HG03139 (cell line): ENCODE measurements around the gene PEX5L.
"Not testable (repeated sequence)": the region's sequence is repeated elsewhere in the genome, so short reads cannot be mapped to it uniquely, and the experiment has no call there.

Experiments used
- ATAC-seq: cut with Tn5 transposase; IDR thresholded peaks from one replicate; pipeline ENCODE4 v1.9.1; 2021; ENCODE audit not compliant: unreplicated experiment

The PEX5L gene

DNA sequence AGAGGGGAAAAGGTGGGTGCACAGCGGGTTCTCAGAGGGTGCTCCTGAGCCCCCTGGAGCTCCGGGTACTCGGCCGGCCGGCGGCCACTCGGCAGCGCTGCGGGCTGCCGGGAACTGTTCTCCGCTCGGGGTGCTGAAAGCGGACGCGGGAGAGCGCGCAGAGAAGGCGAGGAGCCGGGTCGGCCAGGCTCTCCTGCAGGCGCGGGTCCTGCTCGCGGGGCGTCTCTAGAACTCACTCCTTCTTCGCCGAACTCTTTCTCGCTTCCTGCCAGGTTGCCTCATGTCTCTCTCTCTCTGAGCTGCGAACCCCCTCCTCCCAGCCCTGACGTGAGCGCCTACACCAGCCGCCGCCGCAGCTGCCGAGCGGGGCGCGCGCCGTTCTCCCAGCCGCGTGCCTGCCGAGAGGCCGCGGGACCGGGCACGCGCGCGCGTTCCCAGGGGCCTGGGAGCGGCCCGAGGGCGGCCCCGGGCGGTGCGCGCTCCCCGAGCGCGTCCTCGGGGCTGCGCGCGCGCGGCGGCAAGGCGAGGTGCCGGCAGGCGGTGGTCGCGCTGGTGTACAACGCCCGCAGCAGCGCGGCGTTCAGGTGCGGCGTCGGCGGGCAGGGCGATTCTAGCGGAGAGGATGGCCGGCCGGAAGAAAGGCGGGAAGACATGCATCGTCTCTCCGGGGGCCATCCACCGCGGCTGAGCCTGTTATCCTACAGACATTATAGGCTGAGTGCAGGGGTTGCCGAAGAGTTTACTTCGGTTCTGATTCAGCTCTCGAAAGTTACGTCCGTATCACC is at the start of gene PEX5L:
Gene PEX5L (minus strand): TSS at position 267 of the 785 bp plus-strand sequence. CDS start 338 bp downstream, outside the sequence.
- peak; percentile 78 for ATAC-seq

- ATAC-seq = no peak
These were observed 48.5 kb upstream of the PEX5L start for GRCh38 chr3:180085122-180085710.

DNA sequence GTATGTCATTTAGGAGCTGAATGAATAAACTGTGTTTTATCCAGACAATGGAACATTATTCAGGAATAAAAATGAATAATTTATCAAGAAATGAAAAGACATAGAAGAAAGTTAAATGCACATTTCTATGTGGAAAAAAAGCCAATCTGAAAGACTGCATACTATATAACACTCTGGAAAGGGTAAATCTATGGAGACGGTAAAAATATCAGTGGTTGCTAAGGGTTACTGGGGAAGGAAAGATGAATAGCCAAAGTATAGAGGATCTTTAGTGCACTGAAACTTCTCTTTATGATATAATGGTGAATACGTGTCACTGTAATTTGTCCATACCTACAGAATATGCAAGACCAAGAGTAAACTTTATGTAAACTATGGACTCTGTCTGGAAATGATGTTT is 46.0 kb upstream of the PEX5L start:
- no peak for ATAC-seq

DNA sequence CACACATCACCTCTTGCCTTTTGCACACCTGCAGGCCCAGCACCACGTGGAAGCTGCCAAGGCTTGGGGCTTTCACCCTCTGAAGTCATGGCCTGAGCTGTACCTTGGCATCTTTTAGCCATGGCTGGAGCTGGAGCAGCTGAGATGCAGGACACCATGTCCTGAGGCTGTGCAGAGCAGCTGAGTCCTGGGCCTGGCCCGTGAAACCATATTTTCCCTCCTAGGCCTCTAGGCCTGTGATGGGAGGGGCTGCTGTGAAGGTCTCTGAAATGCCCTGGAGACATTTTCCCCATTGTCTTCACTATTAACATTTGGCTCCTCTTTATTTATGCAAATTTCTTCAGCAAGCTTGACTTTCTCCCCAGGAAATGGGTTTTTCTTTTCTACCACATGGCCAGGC is 41.9 kb upstream of the PEX5L start:
- ATAC-seq = no peak

GRCh38 chr3:180073561-180073960 is 36.8 kb upstream of the PEX5L start:
- no peak for ATAC-seq

GRCh38 chr3:180072786-180073185 is 36.0 kb upstream of the PEX5L start:
- ATAC-seq = no peak

GRCh38 chr3:180070925-180071324 is 34.2 kb upstream of the PEX5L start:
- ATAC-seq = no peak

GRCh38 chr3:180068023-180068422 is 31.3 kb upstream of the PEX5L start:
- no peak for ATAC-seq

DNA sequence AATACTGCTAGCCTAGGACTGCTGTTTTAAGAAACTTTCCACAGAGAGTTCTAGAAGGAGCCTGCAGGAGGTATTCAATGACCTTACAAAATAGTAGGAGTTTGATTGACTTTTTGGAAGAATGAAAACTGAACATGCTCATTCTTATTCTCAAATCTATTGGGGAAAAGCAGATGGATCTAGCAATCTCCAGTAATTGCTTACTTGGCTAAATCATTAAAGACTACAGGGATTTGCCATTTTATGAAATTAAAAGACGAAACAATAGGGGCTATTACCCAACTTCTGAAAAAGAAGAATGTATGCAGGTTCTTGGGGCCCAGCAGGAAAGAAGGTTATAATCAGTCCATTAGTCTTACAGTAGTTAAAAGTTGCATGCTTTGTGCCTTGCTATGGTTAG is 29.9 kb upstream of the PEX5L start:
- no peak for ATAC-seq

GRCh38 chr3:180063783-180064182 is 27.0 kb upstream of the PEX5L start:
- ATAC-seq = no peak

- no peak for ATAC-seq
These were observed 26.0 kb upstream of the PEX5L start for GRCh38 chr3:180062771-180063170.

GRCh38 chr3:180059356-180059755 is 22.6 kb upstream of the PEX5L start:
- ATAC-seq = no peak

DNA sequence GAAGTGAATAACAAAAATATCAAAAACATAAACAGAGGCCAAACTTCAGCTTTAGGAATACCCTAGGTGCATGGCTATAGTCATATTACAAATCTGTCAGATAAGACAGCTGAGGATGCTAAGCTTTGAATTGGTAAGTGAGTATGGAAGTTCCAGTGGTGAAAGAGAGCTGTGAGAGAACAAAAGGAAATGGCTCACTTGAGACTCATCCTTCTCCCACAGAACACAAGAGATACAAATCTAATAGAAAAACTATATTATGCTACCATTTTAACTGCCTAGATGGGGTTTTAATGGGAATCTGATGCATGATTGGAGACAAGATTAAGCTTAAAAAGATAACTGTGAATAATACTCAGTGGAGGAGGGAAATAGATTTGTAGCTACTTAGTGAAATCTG is 21.5 kb upstream of the PEX5L start:
- no peak for ATAC-seq

DNA sequence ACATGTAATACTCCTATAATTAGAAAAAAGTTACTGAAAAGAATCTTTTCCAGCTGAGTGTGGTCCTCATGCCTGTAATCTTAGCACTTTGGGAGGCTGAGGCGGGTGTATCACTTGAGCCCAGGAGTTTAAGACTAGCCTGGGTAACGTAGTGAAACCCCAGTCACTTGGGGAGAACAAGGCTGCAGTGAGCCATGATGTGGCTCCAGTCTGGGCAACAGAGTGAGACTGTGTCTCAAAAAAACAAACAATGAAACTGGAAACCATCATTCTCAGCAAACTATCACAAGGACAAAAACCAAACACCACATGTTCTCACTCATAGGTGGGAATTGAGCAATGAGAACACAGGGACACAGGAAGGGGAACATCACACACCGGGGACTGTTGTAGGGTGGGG is 18.9 kb upstream of the PEX5L start:
- not testable (repeated sequence) for ATAC-seq

GRCh38 chr3:180049391-180049790 is 12.7 kb upstream of the PEX5L start:
- ATAC-seq = no peak

- ATAC-seq = no peak
These were observed 12.1 kb upstream of the PEX5L start for GRCh38 chr3:180048840-180049239.

- ATAC-seq = peak; percentile 86
These were observed 11.4 kb upstream of the PEX5L start for GRCh38 chr3:180048103-180048502.

- no peak for ATAC-seq
These were observed 4.2 kb upstream of the PEX5L start for GRCh38 chr3:180040966-180041365.

DNA sequence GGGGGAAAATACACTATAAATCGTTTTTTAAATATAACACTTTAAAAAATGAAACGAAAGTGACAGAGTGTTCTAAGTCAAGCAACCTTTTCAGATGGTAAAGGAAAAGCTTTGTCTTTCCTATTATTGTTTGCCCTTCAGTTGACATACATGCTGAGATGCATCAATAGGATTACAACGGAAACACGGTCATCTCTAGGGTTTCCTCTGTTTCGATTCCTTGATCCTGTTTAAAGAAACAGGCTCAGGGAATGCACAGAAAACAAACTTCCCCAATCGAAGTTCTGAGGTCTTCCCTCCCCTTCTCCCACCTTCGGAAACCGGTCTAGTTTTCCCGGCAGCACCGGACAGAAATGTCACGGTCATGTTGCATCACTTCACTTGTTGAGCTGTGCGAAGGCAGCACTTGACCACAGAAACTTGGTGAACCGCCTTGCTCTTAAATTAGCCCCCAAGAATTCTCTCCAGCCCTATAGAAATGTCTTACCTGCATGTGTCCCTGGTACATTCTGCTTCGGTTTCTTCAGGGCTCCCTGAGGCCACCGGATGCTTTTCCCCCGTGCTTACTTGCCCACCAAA is 556 bp downstream of the PEX5L start:
- peak; percentile 55 for ATAC-seq

DNA sequence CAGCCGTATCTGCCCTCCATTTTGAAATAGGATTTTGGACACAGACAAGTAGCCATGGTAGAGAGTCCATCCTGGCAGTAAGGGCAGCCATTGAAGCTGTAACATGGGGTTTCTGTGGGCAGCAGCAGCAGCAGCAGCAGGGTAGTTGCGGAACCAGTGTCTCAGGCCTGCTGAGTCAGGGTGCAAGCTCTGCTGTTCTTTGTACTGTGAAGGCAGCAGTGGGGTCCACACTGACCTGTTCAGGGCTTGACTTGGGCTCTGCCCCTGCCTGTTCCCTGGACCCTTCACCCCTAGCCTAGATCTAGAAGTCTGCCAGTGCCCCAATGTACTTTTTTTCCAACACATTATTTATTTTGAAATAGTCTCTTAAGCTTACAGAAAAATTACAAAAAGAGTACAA is 9.7 kb downstream of the PEX5L start:
- no peak for ATAC-seq

DNA sequence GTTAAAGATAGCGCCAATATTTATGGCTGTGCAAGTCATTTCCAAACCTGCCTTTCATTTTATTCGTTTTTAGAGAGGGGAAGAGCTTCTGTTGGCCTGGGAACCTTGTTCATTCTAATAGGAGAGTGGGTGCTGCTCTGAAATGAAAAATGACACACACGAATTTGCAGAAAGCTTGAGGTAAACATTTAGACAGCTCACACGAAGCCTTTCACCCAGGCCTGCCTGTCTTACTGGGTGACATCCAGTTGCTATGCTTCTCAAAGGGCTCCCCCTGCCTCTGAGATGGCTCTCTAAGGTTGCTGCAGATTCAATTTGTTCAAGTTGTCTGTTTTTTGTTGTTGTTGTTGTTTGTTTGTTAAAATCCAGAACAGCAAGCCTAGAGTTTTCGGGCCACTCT is 18.2 kb downstream of the PEX5L start:
- ATAC-seq = no peak

DNA sequence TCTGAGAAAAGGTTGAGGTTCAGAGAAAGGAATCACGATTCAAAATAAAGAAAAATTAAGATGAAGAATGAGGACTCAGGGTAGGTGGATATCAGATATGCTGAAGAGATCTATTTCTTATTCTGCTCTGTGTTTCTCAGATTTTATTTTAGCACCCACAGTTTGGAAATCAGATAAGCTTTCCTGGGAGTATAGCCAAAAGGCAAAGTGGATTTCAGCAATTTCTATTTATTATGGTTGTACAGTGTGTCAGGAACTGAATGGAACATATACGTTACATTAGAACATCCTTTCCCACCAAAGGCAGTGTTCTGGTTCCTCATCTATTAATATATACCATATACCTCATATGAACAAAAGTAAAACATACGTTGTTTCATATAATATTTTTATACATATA is 18.9 kb downstream of the PEX5L start:
- no peak for ATAC-seq
